ENCODE results near the gene SLC6A19. TPM values are rescaled to one million over a fixed set of nuclear protein-coding genes. Genes with fewer than 3 reads are reported as not detected.

Gene SLC6A19
- total and polyA plus RNA-seq, 9 of the 15 experiments (the other 6 are each of a cell fraction or from before 2014, with no cell fraction given) = 0.03 to 1.6 (median 0.59) TPM

GRCh38 chr5:1185038-1185627 lies 16.3 kb upstream of the SLC6A19 start (continued):
- TF ChIP-seq ZNF639 (CRISPR knock-in tag; conservative IDR thresholded peaks at IDR 0.05 in 1 of 2, IDR thresholded peaks at IDR 0.05 in 1 of 2) (no peak), CHCHD3 (CRISPR knock-in tag; IDR thresholded peaks at IDR 0.05) (no peak), MGA (IDR thresholded peaks at IDR 0.05) (0 out of 2 replicates have a peak, but pooled peaks have one; percentile 11)

Measured in K562 (cell line).